DOHH2 (cell line): Measurements from ENCODE around the gene TCF12.

Experiments
- H3F3A ChIP-seq: fragments of 200-600 bp; sonication (generic), shearing (Covaris generic); 2 replicates; pipeline ENCODE4 v1.6.0; 2016; ENCODE audit warnings: antibody characterized with exemption, mild to moderate bottlenecking; ENCODE audit not compliant: control insufficient read depth, insufficient read depth
- H3K27ac ChIP-seq: fragments of 200-600 bp; sonication (generic); 2 replicates; pipeline ENCODE4 v1.5.1; 2014; ENCODE audit warnings: low read depth, mild to moderate bottlenecking, low read length, moderate library complexity
- H3K27me3 ChIP-seq: fragments of 200-600 bp; sonication (generic); 2 replicates; pipeline ENCODE4 v1.6.1; 2014; ENCODE audit warnings: mild to moderate bottlenecking, low read length, mixed read lengths; ENCODE audit not compliant: control insufficient read depth
- H3K36me3 ChIP-seq: fragments of 200-600 bp; sonication (generic); 2 replicates; pipeline ENCODE4 v1.6.1; 2014; ENCODE audit warnings: mild to moderate bottlenecking, low read length, moderate library complexity, mixed read lengths; ENCODE audit not compliant: control insufficient read depth
- H3K4me1 ChIP-seq: fragments of 200-600 bp; sonication (generic); 2 replicates; pipeline ENCODE4 v1.6.1; 2014; ENCODE audit warnings: mild to moderate bottlenecking, low read length, mixed read lengths; ENCODE audit not compliant: control insufficient read depth
- H3K4me2 ChIP-seq: fragments of 200-600 bp; sonication (generic); 2 replicates; pipeline ENCODE4 v1.6.0; 2014; ENCODE audit warnings: mild to moderate bottlenecking, low read length, moderate library complexity
- H3K4me3 ChIP-seq: fragments of 200-600 bp; sonication (generic); 2 replicates; pipeline ENCODE4 v1.5.1; 2014; ENCODE audit warnings: mild to moderate bottlenecking, low read length, mixed read lengths
- H3K79me2 ChIP-seq: fragments of 200-600 bp; sonication (generic); 2 replicates; pipeline ENCODE4 v1.6.1; 2014; ENCODE audit warnings: mild to moderate bottlenecking, low read length, mixed read lengths; ENCODE audit not compliant: control insufficient read depth
- H3K9me2 ChIP-seq: fragments of 200-600 bp; sonication (generic); replicated peaks from 2 replicates; pipeline ENCODE4 v1.6.1; 2014; ENCODE audit warnings: mild to moderate bottlenecking, low read length, mixed read lengths; ENCODE audit not compliant: control insufficient read depth
- H3K9me3 ChIP-seq: fragments of 200-600 bp; sonication (generic); 2 replicates; pipeline ENCODE4 v1.6.1; 2014; ENCODE audit warnings: antibody characterized with exemption, low read length, mixed read lengths; ENCODE audit not compliant: control insufficient read depth, insufficient read depth
- H4K20me1 ChIP-seq: fragments of 200-600 bp; sonication (generic); 2 replicates; pipeline ENCODE4 v1.6.0; 2014; ENCODE audit warnings: low read depth, mild to moderate bottlenecking, antibody characterized with exemption, low read length, moderate library complexity; ENCODE audit not compliant: control insufficient read depth, insufficient read depth
- CTCF ChIP-seq: fragments of 200-600 bp; sonication (generic); IDR thresholded peaks from one replicate; pipeline ENCODE4 v1.5.1; 2014; ENCODE audit warnings: antibody characterized with exemption, mild to moderate bottlenecking, low read depth, low read length; ENCODE audit not compliant: poor library complexity, severe bottlenecking
- EZH2phosphoT487 ChIP-seq: fragments of 200-600 bp; sonication (generic); IDR thresholded peaks from 2 replicates; pipeline ENCODE4 v1.6.1; 2017; ENCODE audit warnings: borderline replicate concordance, mild to moderate bottlenecking, antibody characterized with exemption, low read length, moderate library complexity, mixed read lengths

Gene TCF12

DNA sequence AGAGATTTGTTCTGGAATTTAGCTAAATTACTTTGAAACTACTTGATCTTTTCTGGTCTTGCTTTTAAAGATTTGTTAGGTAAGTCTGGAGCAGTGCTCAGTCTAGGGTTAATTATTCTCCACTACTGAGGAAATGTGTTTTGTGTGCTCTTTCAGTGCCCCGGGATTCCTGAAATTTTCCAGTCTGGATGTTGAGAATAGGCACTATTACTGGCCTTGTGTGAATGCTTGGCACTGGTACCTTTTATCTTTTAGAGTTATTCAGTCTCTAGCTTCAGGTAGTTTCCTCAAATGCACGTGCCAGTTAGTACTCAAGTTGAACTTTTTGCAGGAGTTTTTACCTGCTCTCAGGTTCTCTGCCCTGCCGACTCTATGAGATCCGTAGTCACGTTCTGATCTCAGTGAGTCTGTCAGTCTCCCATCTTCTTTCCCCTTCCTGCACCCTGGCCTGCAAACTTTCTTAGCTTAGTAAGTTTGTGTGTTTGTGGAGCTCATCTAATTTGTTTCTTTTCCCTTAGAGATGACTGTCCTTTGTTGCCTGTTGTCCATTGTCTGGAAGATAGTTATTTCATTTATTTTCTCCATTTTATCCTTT lies 39.5 kb downstream of the TCF12 start:
- Histone ChIP-seq H3K9me3 (no peaks in the 10 kb centered on the region), H3K27me3 (no peaks in the 10 kb centered on the region), H3F3A (peaks cover 5% of the 10 kb centered on the region; the same call in 1 of the 2 replicates), H4K20me1 (no peaks in the 10 kb centered on the region), H3K79me2 (peaks cover 91% of the 10 kb centered on the region), H3K4me3 (no peak overlapping the region), H3K36me3 (no peaks in the 10 kb centered on the region), H3K4me2 (no peak overlapping the region), H3K27ac (no peak overlapping the region), H3K4me1 (no peaks in the 10 kb centered on the region), H3K9me2 (no peaks in the 10 kb centered on the region)
- TF ChIP-seq EZH2phosphoT487 (no peak), CTCF (no peak)

DNA sequence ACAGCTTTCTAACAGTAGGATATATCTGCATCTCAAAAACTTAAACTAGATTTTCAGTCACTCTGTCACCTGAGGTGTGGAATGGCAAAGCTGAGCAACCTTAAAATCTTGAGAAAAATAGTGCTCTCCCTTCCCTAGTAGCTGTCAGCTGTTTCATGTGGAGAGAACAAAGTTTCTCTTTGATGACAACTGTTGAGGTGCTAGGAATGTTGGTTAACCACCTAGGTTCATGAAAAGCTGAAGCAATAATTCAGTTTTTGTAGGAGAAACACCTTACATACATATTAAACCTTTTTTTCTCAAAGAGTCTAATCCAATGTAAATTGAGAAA lies 40.8 kb downstream of the TCF12 start:
- Histone ChIP-seq H3K27me3 (no peaks in the 10 kb centered on the region), H3K4me2 (no peak overlapping the region), H3K4me1 (no peaks in the 10 kb centered on the region; the same call in 1 of the 2 replicates), H3K9me3 (no peaks in the 10 kb centered on the region), H3K27ac (no peak overlapping the region), H3F3A (peaks cover 5% of the 10 kb centered on the region; the same call in 1 of the 2 replicates), H4K20me1 (no peaks in the 10 kb centered on the region), H3K4me3 (no peak overlapping the region), H3K36me3 (no peaks in the 10 kb centered on the region), H3K79me2 (peaks cover 91% of the 10 kb centered on the region), H3K9me2 (no peaks in the 10 kb centered on the region)
- TF ChIP-seq EZH2phosphoT487: no peak
- TF ChIP-seq CTCF: no peak

DNA sequence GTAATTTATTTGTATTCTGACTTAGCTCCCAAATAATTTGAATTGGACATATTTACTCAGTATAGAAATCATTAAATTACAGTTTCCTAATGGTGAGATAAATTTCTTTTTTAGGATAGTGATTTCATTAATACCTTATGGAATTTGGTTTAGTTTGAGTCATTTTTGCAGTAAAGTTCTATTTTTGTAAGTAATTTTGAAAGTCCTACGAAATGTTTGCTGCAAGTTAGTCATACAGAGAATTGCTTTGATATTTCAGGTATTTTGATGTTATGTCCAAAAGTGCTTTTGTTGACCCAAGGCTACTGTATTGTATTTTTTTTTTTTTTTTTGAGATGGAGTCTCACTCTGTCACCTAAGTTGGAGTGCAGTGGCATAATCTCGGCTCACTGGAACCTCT lies 41.7 kb downstream of the TCF12 start:
- H3K4me3 ChIP-seq: no peak overlapping the region
- peaks cover 92% of the 10 kb centered on the region for H3K79me2 ChIP-seq
- no peaks in the 10 kb centered on the region for H4K20me1 ChIP-seq
- H3K4me1 ChIP-seq: peaks cover 4% of the 10 kb centered on the region
- TF ChIP-seq EZH2phosphoT487: no peak
- TF ChIP-seq CTCF: no peak
- no peaks in the 10 kb centered on the region for H3K36me3 ChIP-seq
- peaks cover 5% of the 10 kb centered on the region; the same call in 1 of the 2 replicates for H3F3A ChIP-seq
- H3K4me2 ChIP-seq: no peak overlapping the region
- no peaks in the 10 kb centered on the region for H3K9me2 ChIP-seq
- H3K27me3 ChIP-seq: no peaks in the 10 kb centered on the region
- no peak overlapping the region for H3K27ac ChIP-seq
- H3K9me3 ChIP-seq: no peaks in the 10 kb centered on the region
